HG02852 (cell line): ENCODE data around the gene NMD3.
"Not testable (repeated sequence)": the region's sequence is repeated elsewhere in the genome, so short reads cannot be mapped to it uniquely, and the experiment has no call there.

Source experiments
- ATAC-seq: cut with Tn5 transposase; IDR thresholded peaks from one replicate; pipeline ENCODE4 v1.9.1; 2021; ENCODE audit warnings: mild to moderate bottlenecking, moderate library complexity; ENCODE audit not compliant: unreplicated experiment

NMD3 gene

DNA sequence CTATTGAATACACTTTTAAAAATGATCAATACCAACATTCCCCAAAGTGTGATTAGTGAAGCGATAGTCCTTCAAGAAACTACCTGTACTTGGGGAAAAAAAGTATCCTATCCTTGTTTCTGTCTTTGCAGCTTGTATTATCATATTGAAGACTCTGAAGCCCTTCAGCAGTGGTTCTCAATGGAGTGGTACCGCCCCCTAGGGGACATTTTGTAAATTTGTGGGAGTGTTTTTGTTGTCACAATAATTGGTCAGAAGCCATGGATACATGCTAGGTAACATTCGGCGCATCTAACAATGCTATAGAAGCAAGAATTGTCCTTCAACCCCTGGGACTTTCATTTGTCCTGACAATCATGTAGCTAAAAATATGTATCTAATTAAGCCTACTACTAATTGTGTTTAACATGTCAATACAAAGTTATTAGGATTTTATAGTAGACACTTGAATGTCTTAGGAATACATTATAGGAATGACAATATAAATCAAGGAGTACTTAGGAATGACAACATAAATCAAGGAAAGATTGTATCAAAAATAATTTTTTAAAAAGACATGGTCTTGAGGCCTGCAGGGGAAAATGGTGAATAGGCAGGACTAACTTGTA, 53.7 kb downstream of the NMD3 start:
- ATAC-seq, result peak; percentile 83

DNA sequence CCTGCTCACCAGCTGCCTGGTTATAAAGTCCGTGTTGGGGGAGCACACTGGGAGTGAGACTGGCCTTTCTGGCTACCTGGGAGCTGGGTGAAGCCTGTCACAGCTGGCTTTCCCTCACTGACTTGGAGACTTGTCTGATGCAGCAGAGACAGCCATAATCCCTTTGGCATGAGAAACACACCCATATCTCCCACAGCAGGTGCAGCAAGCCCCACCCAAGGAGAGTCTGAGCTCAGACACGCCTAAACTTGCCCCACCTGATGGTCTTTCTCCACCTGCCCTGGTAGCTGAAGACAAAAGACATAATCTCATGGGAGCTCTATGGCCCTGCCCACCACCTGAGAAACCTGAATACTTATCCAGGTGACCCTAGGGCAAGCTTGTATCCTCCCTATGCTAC, 54.8 kb downstream of the NMD3 start:
- no peak for ATAC-seq

DNA sequence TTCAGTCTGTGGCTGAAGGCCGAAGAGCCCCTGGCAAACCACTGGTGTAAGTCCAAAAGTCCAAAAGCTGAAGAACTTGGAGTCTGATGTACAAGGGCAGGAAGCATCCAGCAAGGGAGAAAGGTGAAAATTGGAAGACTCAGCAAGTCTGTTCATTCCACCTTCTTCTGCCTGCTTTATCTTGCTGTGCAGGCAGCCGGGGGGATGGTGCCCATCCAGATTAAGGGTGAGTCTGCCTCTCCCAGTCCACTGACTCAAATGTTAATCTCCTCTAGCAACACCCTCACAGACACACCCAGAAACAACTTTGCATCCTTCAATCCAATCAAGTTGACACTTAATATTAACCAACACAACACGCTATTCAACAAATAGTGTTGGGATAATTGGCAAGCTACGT, 61.3 kb downstream of the NMD3 start:
- not testable (repeated sequence) for ATAC-seq

DNA sequence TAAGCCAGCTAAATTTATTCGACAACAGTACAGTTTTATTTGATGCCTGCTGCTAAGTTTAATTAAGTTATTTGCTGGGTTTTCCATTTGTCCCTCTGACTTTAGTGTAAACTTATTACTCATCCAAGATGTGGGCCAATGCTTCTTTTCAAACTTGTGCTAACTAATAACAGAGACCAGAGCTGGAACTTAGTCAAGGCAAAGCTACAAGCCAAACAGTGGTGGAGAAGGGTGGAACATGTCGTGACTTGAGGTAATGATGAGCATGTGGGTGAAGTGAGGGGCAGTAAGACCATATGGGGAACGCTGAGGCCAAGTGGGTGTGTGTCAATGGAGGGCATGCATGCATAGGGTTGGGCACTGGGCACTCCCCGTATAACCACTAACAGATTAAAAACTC, 63.9 kb downstream of the NMD3 start:
- no peak for ATAC-seq

DNA sequence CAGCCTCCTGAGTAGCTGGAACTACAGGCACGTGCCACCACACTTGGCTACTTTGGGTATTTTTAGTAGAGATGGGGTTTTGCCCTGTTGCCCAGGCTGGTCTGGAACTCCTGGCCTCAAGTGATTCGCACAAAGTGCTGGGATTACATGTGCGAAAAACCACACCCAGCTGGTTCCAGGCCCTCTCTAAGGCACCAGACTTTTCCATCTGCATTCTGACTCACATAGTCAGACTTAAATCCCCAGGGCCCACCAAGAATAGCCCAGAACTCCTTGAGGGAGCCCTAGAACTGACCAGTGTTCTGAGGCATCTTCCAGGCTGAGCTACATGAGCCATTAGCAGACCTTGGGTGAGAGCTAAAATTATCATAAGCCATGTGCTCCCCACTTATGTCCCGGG, 68.1 kb downstream of the NMD3 start:
- no peak for ATAC-seq

DNA sequence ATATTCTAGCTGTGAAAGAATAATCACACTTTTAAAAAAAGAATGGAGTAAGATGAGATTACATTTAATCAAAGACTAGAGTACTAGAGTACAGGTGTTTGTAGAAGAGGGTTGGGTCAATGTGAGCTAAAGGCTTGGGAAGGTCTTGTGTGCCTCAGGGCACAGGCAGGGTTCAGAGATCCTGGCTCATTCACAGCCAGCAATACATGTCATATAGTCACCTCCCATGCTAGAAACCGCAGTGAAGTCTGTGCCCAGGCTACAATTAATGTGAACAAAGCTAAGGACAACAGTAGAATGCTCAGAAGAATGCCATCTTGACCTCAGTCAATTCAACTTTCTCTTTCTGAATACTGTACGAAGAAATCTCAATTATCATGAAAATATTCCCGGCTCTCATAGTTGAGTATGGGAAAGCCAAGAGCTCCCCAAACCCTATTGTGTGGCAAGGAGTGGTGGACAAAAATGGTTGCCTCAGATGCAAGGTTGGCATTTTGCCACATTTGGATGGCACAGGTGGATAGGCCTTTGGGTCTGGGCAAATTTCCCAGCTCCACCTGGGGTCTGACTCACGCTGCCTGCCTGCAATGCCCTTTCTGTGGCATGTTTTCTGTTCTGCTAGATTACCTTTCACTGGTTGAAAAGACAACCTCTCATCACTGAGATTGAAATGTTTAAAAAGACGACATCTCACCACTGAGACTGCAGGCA, 70.2 kb downstream of the NMD3 start:
- ATAC-seq, result no peak

DNA sequence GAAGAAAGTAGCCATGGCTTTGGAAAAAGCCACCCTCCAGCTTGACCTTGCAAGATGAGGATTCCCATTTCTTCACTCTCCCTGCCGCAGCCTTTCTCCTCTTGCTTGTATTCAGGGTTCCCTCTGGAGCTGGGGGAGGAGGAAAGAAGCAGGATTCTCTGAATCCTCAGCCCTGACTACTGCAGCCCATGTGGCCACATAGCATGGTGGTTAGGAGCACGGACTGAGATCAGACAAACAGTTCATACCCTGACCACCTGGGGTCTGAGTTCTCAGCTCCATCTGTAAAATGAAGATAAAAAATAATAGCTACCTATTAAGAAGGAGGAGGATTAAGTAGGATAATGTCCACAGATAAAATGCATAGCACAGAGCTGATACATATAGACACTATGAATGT, 72.3 kb downstream of the NMD3 start:
- no peak for ATAC-seq

DNA sequence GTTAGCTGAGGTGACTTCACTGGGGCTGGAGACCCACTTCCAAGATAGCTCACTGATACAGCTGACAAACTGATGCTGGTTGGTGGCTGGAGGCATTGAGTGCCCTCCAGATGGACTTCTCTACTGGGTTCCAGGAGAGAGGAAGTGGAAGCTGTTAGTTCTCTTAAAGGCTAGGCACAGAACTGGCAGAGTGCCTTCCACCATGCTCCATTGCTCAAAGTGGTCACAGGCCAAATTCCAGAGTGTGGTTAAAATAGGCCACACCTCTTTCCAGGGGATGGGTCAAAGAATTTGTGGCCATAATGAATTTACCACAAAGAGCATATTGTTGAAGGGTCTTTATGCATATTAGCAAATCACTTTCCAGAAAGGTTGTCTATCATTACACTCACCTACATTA, 74.2 kb downstream of the NMD3 start:
- no peak for ATAC-seq

DNA sequence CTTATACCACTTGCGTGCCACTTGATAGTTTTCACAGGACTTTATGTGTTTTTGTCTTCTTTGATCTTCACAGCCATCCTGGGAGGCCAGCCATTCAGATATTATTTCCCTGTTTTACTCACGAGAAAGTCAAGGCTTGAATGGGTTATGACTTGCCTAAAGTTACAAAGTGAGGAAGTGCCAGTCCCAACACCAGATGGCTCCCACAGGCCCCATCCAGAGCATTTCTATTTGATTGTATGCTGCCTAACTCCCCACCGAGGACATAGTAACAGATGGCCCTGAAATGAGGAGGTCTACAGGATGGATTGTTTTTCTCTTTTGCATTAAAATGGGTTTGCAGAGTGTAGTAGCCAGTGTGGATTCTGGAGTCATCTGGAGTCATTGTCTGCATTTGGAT, 75.7 kb downstream of the NMD3 start:
- ATAC-seq, result no peak
